GM18502 (cell line): ENCODE results near the gene MUC20.
"Not testable (repeated sequence)": the region's sequence is repeated elsewhere in the genome, so short reads cannot be mapped to it uniquely, and the experiment has no call there.

ENCODE experiments used
- ATAC-seq: cut with Tn5 transposase; IDR thresholded peaks from one replicate; pipeline ENCODE4 v1.9.1; 2021; ENCODE audit warnings: mild to moderate bottlenecking; ENCODE audit not compliant: unreplicated experiment, poor library complexity

MUC20 gene, protein sequence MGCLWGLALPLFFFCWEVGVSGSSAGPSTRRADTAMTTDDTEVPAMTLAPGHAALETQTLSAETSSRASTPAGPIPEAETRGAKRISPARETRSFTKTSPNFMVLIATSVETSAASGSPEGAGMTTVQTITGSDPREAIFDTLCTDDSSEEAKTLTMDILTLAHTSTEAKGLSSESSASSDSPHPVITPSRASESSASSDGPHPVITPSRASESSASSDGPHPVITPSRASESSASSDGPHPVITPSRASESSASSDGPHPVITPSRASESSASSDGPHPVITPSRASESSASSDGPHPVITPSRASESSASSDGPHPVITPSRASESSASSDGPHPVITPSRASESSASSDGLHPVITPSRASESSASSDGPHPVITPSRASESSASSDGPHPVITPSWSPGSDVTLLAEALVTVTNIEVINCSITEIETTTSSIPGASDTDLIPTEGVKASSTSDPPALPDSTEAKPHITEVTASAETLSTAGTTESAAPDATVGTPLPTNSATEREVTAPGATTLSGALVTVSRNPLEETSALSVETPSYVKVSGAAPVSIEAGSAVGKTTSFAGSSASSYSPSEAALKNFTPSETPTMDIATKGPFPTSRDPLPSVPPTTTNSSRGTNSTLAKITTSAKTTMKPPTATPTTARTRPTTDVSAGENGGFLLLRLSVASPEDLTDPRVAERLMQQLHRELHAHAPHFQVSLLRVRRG

DNA sequence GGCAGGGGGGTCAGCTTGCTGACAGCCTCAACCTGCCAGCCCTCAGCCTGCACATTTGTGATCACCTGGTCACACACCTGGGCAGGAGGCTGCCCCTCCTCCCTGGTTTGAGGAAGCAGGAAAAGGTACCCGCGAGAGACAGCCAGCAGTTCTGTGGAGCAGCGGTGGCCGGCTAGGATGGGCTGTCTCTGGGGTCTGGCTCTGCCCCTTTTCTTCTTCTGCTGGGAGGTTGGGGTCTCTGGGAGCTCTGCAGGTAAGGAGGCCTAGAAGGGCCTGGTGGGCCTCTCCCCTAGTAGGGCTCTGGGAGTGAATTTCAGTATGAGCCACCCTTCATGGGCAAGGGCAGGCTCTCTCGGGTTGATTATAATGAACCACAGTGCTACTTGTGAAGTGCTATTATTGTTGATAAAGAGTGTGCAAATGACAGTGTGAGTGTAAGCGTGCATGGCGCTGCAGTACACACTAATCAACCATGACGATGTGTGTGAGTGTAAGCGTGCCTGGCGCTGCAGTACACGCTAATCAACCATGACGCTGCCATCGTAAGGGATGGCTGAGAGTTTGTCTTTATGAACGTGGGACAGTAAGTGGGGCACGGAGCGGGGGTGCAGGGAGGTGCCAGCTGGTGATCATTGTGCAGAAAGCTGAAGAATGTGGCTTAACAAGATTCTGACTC lies at the start of gene MUC20:
MUC20 (plus strand) TSS at position 148 of the 676 bp plus-strand sequence; CDS start at position 178, 30 bp downstream.
- ATAC-seq: not testable (repeated sequence)

DNA sequence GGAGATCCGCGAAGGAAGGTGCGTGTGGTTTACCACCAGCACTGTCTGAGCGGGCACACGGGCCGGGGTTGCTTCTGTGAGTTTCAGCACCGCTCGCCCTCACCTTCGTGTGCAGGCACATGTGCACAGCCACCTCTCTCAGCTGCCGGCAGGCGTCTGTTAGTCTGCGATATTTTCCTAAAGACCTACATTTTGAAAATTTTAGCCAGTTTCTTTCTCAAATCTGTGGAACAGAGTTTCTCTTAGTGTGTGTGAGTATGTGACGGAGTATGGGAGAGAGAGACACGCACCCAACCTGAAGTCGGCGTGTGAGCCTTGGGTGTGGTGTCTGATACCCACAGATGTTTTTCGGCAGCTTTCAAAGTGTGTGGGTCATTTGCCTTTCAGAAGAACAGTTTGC lies 49.5 kb upstream of the MUC20 start:
- not testable (repeated sequence) for ATAC-seq

- ATAC-seq: not testable (repeated sequence)
Observed at GRCh38 chr3:195673711-195674110, 47.1 kb upstream of the MUC20 start.

DNA sequence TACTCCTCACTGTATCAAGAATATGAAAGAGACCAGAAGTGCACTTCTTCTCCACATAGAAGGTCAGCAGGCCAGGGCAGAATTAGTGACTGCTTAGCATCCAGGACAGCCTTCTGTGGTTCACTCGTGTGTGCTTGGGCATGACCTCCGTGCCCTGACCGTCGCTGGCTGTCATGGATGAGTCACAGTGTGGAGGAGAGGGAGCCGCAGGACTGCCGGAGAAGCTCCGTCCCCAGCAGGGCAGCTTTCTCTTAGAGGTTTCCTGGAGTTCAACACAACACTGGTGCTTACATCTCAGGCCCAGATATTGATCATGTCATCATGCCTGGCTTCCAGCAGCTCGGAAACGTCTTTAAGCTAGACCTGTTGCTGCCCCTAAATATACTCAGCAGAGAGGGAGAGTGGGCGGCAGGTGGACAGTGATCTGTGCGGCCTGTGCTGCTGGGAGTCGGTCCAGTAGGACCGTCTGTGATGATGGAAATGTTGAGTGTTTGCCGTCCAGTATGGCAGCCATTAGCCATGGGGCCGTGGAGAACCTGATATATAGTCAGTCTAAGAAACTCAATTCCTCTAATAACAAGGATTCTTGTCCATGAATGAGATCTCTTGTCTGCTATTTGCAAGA lies 42.3 kb upstream of the MUC20 start:
- ATAC-seq: not testable (repeated sequence)

- not testable (repeated sequence) for ATAC-seq
Observed at GRCh38 chr3:195680690-195681089, 40.1 kb upstream of the MUC20 start.

GRCh38 chr3:195681458-195682103 lies 39.2 kb upstream of the MUC20 start:
- ATAC-seq: not testable (repeated sequence)

DNA sequence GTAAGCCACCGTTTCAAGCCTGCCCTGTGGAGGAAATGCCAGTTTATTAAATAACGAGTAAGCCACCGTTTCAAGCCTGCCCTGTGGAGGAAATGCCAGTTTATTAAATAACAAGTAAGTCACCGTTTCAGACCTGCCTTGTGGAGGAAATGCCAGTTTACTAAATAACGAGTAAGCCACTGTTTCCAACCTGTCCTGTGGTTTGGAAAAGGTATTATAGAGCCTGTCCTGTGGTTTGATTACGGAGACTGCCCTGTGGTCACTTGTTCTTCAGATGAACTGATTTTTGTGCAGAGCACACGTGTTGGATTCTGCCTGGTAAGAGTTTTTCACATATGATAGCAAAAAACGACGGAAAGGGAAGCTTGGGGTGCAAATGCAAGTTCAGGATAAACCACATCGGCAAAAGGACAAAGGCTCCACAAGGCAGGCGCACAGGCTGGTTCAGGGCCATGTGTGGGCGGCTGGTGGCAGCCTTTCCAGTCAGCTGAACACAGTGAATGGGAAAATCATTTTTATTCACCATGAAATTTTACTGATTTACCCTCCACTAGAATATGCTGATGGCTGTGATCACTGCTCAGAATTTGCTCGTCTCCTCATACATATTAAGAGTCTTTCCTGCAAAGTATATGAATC lies 38.6 kb upstream of the MUC20 start:
- ATAC-seq: not testable (repeated sequence)

GRCh38 chr3:195683722-195684526 lies 36.9 kb upstream of the MUC20 start:
- not testable (repeated sequence) for ATAC-seq

GRCh38 chr3:195684527-195685257 lies 36.1 kb upstream of the MUC20 start:
- not testable (repeated sequence) for ATAC-seq

- not testable (repeated sequence) for ATAC-seq
Observed at GRCh38 chr3:195686537-195687208, 34.1 kb upstream of the MUC20 start.

GRCh38 chr3:195687209-195687760 lies 33.5 kb upstream of the MUC20 start:
- ATAC-seq: not testable (repeated sequence)

- ATAC-seq: not testable (repeated sequence)
Observed at GRCh38 chr3:195688471-195689183, 32.2 kb upstream of the MUC20 start.

DNA sequence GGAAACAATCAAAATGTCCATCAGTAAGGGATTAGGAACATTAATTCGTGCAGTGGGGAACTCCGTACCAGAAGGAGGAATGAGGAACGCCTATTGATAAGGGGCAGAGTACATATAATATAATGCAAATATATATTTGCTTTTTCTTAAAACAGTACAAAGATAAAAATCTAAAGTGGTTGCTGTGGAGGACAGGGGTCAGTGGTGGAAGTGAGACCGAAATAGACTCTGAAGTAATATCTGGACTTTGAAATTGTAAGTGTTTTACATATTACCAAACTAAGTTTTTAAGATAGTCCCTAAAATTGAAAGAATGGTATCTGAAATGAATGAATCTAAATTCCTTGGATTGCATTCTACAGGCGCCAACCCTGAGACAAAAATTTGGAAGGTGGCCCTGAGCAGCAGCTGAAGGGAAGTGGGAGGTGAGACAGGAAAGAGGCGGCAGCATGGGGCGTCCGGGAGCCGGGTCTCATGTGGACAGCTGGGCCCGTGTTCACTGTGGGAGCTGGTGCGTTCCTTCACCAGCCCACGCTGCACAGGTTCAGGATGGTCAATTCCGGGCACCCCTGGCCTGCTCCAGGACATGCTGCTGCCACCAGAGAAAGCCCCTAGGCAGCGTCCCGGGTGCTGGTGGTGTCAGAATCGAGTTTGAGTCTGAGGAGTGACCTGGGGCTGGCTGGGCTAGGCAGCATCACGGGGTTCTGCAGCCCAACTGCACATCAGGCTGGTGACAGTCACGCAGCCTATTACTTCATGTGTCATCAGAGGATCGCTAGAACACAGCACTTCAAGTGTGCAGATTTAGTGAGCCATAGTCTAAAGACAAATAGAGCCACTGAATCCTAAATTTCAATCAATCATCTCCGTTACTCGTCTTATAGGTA lies 31.4 kb upstream of the MUC20 start:
- ATAC-seq: not testable (repeated sequence)

DNA sequence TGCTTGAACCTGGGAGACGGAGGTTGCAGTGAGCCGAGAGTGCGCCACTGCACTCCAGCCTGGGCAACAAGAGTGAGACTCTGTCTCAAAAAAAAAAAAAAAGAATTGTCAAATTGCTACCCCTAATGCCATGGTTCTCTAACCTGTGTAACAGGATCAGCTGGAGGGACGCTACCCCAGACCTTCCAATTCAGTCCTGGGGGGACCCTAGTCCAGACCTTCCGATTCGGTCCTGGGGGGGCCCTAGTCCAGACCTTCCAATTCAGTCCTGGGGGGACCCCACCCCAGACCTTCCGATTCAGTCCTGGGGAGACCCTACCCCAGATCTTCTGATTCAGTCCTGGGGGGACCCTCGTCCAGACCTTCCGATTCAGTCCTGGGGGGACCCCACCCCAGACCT lies 29.8 kb upstream of the MUC20 start:
- no peak for ATAC-seq

- ATAC-seq: not testable (repeated sequence)
Observed at GRCh38 chr3:195691596-195692353, 29.0 kb upstream of the MUC20 start.
